Mesothelial cell of epicardium (in vitro differentiated cells): ENCODE measurements around the gene LRRIQ3. TPM values are rescaled to one million over a fixed set of nuclear protein-coding genes. Genes with fewer than 3 reads are reported as not detected.

Experiments used
- DNase-seq, 2 experiments: peaks; one replicate each; pipeline ENCODE4 v3.0.0; 2021; ENCODE audit warnings: low spot score in 2 of 2; ENCODE audit not compliant: unreplicated experiment in 2 of 2
- H3K27ac Mint-ChIP-seq: 2 replicates; pipeline ENCODE4 v1.8.0; 2021; ENCODE audit warnings: mixed read lengths
- H3K27me3 Mint-ChIP-seq: 2 replicates; pipeline ENCODE4 v1.8.0; 2021; ENCODE audit warnings: low read depth, mixed read lengths
- H3K36me3 Mint-ChIP-seq: 2 replicates; pipeline ENCODE4 v1.8.0; 2021; ENCODE audit warnings: mixed read lengths
- H3K4me1 Mint-ChIP-seq: 2 replicates; pipeline ENCODE4 v1.8.0; 2021; ENCODE audit warnings: mixed read lengths
- H3K4me3 Mint-ChIP-seq: 2 replicates; pipeline ENCODE4 v1.8.0; 2021; ENCODE audit warnings: mild to moderate bottlenecking, moderate library complexity, mixed read lengths
- H3K9me3 Mint-ChIP-seq: 2 replicates; pipeline ENCODE4 v1.8.0; 2021; ENCODE audit warnings: mixed read lengths
- CTCF ChIP-seq: fragments of 200-600 bp; sonication (generic); IDR thresholded peaks from one replicate; pipeline ENCODE4 v1.5.0; 2021; ENCODE audit warnings: antibody characterized with exemption; ENCODE audit not compliant: unreplicated experiment
- total RNA-seq: library from RNA; stranded (reverse); gene quantifications from 3 replicates; pipeline ENCODE4 v1.2.1, GENCODE V29; 2021

The LRRIQ3 gene
- total RNA-seq, 1 donor from 2014 or later = 0.51 TPM

GRCh38 chr1:74003806-74004205 lies 194.2 kb downstream of the LRRIQ3 start:
- Mint-ChIP-seq H3K36me3 (no peaks in the 10 kb centered on the region), H3K9me3 (no peaks in the 10 kb centered on the region), H3K27ac (no peak overlapping the region), H3K27me3 (no peaks in the 10 kb centered on the region), H3K4me1 (peaks cover 6% of the 10 kb centered on the region), H3K4me3 (no peak overlapping the region)
- no peak for DNase-seq
- TF ChIP-seq CTCF = no peak

- Mint-ChIP-seq H3K4me1 (peaks cover 2% of the 10 kb centered on the region), H3K36me3 (no peaks in the 10 kb centered on the region), H3K27me3 (peaks cover 7% of the 10 kb centered on the region), H3K27ac (no peak overlapping the region), H3K9me3 (no peaks in the 10 kb centered on the region), H3K4me3 (no peak overlapping the region)
- no peak for DNase-seq
- peak; percentile 46 for TF ChIP-seq CTCF
These were observed 199.5 kb downstream of the LRRIQ3 start for GRCh38 chr1:73998348-73998959.

- Mint-ChIP-seq H3K27me3 (no peaks in the 10 kb centered on the region), H3K4me3 (no peak overlapping the region), H3K27ac (no peak overlapping the region), H3K36me3 (no peaks in the 10 kb centered on the region), H3K4me1 (no peaks in the 10 kb centered on the region), H3K9me3 (peaks cover 14% of the 10 kb centered on the region)
- no peak for TF ChIP-seq CTCF
- no peak for DNase-seq
These were observed 217.5 kb downstream of the LRRIQ3 start for GRCh38 chr1:73980324-73981040.

GRCh38 chr1:73979684-73980083 lies 218.3 kb downstream of the LRRIQ3 start:
- H3K27ac Mint-ChIP-seq = no peak overlapping the region
- no peak for DNase-seq
- peaks cover 13% of the 10 kb centered on the region for H3K9me3 Mint-ChIP-seq
- H3K4me1 Mint-ChIP-seq = no peaks in the 10 kb centered on the region
- H3K36me3 Mint-ChIP-seq = no peaks in the 10 kb centered on the region
- no peaks in the 10 kb centered on the region for H3K27me3 Mint-ChIP-seq
- TF ChIP-seq CTCF = no peak
- H3K4me3 Mint-ChIP-seq = no peak overlapping the region

- no peak overlapping the region for H3K27ac Mint-ChIP-seq
- H3K4me3 Mint-ChIP-seq = no peak overlapping the region
- no peaks in the 10 kb centered on the region for H3K27me3 Mint-ChIP-seq
- DNase-seq = no peak
- TF ChIP-seq CTCF = no peak
- peaks cover 9% of the 10 kb centered on the region for H3K9me3 Mint-ChIP-seq
- no peaks in the 10 kb centered on the region for H3K4me1 Mint-ChIP-seq
- no peaks in the 10 kb centered on the region for H3K36me3 Mint-ChIP-seq
These were observed 219.0 kb downstream of the LRRIQ3 start for GRCh38 chr1:73978964-73979363.

Other genes with a start within 250 kb of the LRRIQ3 start
- 13.1 to 15.5 TPM (median 14.1 TPM) in 3 replicates for gene FPGT, start 66 bp upstream of the LRRIQ3 start, total RNA-seq
- 0.51 to 1.5 TPM (median 0.93 TPM) in 3 replicates for gene TNNI3K, start 37.2 kb upstream of the LRRIQ3 start, total RNA-seq